ENCODE data around the gene RAE1.

Gene RAE1

DNA sequence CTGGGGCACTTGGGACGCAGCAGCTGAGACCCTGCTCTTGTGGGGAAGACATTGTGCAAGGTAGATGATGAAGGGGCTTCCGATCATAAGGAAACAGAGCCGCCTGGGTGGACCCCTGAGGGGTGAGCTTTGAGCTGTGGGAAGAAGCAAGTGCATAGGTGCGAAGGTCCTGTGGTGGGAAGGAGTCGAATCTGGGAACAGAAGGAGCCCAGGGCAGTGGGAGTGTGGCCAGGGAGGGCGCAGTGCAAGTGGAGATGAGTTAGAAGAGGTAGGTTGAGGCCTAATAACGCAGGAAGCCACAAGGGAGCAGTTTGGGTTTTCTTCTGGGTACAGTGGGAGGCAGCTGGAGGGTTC, 50.5 kb downstream of the RAE1 start:
- DNase-seq, result peak in 1 of 6 experiments; percentile 28

GRCh38 chr20:57402206-57403125, 51.4 kb downstream of the RAE1 start:
- DNase-seq, result no peak

DNA sequence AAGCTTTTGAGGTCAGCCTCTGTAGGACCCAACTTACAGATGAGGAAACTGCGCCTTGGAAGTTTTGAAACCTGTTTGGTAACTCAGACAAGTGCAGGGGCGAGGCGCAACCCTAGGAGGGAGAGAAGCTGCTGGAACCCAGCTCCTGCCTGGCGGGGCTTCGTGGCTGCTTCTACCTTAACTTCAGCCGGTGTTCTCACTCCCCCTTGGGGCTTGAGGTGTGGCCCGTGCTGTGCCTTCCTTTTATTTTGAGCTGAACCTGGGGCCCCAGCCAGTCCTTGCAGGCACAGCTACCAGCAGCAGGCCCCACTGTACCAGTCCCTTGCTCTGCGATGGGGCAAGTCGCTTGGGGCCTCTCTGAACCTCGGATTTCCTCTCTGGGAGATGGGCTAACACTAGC, 52.2 kb downstream of the RAE1 start:
- DNase-seq, result peak in 1 of 6 experiments; percentile 18

- DNase-seq, result no peak
Observed at GRCh38 chr20:57404006-57404405, 53.0 kb downstream of the RAE1 start.

DNA sequence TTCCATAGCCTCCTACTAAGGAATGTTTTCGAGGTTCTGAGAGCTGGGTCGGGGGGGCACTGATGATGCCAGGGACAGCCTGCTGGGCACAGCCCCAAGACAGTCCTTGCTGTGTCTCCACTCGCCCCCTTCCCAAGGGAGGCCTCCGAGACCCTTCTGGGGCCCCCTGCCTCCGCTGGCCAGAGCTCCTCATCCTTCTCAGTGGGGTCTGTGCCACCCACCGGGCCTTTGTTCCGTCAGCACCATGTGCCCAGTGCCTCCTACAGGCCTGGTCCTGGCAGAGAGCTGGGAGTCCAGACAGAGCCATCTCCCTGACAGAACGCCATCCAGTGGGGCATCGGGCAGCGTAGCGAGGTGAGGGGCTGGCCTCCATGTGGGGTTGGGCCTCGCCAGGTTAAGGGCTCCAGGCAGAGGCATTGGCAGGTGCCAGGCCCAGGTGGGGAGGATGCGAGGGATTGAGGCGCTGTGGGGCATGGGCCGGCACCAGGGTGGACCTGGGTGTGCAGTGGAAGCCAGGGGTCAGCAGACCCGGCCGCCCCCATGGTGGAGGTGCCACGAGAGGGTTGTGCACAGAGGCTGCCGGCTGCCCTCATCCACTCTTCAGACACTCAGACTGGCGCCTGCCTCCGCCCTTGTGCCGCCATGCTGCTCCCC, 53.5 kb downstream of the RAE1 start:
- DNase-seq, result no peak

GRCh38 chr20:57405236-57406016, 54.4 kb downstream of the RAE1 start:
- DNase-seq, result no peak

- DNase-seq, result no peak
Observed at GRCh38 chr20:57407541-57407956, 56.5 kb downstream of the RAE1 start.

DNA sequence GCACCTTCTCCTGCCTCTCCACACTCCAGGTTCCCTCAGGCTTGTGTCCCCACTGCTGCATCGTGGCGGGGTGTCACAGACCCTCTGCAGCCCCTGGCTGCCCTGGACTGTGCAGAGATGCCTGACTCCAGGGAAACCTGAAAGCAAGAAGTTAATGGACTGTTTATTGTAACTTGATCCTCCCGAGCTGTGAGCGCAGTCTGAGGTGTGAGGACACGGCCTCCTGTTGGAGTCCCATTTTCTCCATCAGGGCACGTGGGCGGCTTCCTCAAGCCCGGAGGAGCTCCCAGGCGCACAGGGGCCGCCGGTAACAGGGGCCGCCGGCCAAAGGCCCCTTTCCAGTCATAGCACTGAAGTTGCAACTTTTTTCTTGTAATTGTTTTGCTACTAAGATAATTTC, 57.1 kb downstream of the RAE1 start:
- no peak for DNase-seq

DNA sequence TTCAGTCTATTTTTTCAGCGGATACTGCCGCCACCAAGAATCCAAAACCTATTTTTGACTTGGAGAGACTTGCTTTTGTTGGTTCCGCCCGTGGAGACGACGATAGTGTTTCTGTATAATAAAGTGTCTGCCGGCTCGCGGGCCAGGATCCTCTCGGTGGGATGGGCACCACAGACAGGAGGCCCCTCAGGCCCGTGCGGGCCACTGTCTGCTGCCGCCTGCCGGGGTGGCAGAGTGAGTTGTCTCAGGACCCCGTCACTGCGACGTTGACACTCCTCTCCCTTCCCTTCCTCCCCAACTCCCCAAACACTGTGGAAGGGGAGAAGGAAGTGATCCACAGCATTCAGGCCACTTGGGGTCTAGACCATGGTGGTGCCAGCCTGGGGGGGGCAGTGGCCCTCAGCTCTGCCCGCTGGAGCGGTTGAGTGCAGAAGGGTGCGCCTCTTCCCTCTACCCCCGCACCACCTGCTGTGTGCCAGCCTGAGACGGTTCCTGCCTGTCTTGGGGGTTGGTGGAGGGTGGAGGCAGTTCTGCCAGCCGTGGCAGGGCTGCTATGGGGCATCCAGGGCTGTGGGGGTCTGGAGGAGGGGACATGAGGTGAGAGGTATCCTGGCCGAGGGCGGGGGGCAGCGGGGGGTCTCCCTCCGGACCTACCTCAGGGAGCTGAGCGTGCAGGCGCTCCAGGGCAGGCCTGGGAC, 57.6 kb downstream of the RAE1 start:
- DNase-seq, result no peak

DNA sequence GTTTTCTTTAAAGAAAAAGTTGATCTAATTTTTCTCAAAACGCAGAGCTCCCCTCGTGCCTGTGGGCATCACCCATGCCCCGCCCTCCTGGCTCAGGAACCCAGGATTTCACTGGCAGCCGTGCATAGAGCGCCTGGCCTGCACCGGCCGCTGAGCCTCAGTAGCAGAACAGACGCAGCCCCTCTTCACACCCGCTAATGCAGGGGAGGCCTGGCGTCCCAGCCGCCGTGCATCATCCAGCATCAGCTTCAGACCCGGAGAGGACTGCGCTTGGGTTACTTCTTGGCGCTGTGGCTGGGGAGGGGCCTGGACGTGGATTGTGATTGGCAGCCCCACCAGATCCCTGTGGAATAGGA, 58.2 kb downstream of the RAE1 start:
- no peak for DNase-seq

DNA sequence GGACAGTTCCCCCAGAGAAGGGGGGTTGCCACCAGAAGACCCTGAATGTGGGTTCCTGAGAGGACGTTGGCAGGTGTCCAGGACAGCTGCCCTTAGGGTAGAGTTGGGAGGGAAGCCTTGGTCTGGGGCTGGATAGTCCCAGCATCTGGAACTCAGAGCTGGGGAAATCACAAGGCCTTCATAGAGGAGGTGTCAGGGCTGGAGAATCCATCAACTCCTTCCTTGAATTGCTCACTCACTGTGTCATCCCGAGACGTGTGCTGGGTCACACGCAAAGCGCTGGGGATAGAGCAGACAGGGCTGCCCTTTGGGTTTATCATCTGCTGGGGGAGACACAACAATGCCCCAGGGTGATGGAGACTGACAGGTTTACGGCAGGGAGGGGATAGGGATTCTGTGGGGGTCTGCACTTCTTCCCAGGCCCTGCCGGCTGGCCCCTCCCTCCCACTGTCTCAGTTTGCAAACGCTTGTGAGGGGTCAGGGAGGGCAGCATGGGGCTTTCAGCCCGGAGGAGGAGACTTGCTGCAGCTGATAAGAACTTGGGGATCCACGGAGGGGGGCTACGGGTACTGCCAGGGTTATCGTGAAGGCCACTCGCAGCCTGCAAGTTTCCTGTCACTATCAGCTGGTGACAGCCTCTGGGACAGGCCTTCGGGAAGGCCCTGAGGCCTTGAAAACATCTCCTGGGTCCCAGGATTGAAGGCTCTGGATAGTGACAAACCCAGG, 58.8 kb downstream of the RAE1 start:
- DNase-seq, result no peak

GRCh38 chr20:57410398-57410920, 59.4 kb downstream of the RAE1 start:
- no peak for DNase-seq

GRCh38 chr20:57410924-57411323, 59.9 kb downstream of the RAE1 start:
- no peak for DNase-seq

- no peak for DNase-seq
Observed at GRCh38 chr20:57411406-57412283, 60.6 kb downstream of the RAE1 start.

GRCh38 chr20:57412347-57413029, 61.4 kb downstream of the RAE1 start:
- no peak for DNase-seq

DNA sequence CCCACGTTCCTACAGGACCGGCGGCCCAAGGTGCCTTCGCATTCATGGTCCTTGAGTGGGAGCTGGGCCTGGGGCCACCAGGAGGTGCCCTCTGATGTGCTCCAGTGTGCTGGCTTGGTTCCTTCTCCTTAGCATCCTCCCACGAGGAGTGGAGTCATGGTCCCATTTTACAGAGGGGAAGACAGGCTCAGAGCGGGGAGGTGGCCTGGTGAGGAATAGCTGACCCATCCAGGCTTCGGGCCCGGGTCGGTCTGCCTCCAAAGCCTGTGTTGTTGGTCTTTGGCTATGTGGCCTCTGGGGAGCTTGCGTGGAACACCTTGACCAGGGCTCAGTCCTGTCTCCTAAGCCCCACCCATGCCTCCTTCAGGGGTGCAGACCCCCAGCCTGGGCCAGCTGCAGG, 62.9 kb downstream of the RAE1 start:
- DNase-seq, result no peak

GRCh38 chr20:57414867-57415592, 64.0 kb downstream of the RAE1 start:
- no peak for DNase-seq

DNA sequence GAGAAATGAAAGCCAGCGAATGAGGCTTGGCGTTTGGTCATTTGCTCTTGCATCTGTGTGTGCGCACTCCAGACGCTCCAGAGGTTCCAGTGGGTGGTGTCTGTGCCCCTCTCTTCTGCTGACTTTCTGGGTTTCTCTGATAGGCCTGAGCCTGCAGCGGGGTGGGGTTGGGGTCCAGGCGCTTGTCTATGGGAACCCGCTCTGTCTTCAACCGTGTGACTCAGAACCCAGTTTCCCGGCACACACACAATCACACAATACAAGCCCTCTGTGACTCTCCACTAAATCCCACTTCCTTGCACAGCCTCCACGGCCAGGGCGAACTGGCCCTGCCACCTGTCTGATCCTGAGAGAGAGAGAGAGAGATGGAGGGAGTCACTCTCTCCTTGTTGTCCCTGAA, 64.7 kb downstream of the RAE1 start:
- DNase-seq, result no peak

- DNase-seq, result no peak
Observed at GRCh38 chr20:57416296-57417022, 65.4 kb downstream of the RAE1 start.
